COLO829 (cell line): ENCODE measurements around the gene COIL.
"Not testable (repeated sequence)": the region's sequence is repeated elsewhere in the genome, so short reads cannot be mapped to it uniquely, and the experiment has no call there.

Source experiments
- DNase-seq: peaks from one replicate; pipeline ENCODE4 v3.0.0; 2012; ENCODE audit warnings: low spot score

COIL gene, protein sequence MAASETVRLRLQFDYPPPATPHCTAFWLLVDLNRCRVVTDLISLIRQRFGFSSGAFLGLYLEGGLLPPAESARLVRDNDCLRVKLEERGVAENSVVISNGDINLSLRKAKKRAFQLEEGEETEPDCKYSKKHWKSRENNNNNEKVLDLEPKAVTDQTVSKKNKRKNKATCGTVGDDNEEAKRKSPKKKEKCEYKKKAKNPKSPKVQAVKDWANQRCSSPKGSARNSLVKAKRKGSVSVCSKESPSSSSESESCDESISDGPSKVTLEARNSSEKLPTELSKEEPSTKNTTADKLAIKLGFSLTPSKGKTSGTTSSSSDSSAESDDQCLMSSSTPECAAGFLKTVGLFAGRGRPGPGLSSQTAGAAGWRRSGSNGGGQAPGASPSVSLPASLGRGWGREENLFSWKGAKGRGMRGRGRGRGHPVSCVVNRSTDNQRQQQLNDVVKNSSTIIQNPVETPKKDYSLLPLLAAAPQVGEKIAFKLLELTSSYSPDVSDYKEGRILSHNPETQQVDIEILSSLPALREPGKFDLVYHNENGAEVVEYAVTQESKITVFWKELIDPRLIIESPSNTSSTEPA

GRCh38 chr17:56960596-56961538 is at the start of gene COIL:
Gene COIL (minus strand): TSS chr17:56961050. CDS start chr17:56961019, 31 bp downstream.
- peak; percentile 89 for DNase-seq

DNA sequence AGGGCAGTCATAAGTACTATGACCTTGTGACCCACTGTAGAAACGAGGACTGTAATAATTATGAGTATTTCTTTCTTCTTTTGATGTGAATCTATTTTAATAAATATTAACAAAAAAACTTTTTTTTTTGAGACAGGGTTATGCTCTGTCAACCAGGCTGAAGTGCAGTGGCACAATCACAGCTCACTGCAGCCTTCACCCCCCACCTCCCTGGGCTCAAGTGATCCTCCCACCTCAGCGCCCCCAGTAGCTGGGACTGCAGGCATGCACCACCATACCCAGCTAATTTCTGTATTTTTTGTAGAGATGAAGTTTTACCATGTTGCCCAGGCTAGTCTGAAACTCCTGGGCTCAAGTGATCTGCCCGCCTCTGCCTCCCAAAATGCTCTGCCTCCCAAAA is 49.6 kb upstream of the COIL start:
- DNase-seq, result no peak

GRCh38 chr17:57009737-57010445 is 49.0 kb upstream of the COIL start:
- DNase-seq, result peak; percentile 60

- DNase-seq, result no peak
These were observed 48.1 kb upstream of the COIL start for GRCh38 chr17:57008958-57009357.

DNA sequence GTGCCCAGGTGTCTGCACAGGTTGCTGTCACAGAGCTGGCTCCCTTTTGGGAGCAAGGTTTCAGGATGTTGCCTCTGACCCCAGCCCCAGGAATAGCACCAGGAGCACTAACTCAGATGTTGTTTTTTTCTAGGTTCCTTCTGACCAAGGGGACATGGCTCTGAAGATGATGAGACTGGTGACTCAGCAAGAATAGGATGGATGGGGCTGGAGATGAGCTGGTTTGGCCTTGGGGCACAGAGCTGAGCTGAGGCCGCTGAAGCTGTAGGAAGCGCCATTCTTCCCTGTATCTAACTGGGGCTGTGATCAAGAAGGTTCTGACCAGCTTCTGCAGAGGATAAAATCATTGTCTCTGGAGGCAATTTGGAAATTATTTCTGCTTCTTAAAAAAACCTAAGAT is 45.2 kb upstream of the COIL start:
- DNase-seq, result no peak

DNA sequence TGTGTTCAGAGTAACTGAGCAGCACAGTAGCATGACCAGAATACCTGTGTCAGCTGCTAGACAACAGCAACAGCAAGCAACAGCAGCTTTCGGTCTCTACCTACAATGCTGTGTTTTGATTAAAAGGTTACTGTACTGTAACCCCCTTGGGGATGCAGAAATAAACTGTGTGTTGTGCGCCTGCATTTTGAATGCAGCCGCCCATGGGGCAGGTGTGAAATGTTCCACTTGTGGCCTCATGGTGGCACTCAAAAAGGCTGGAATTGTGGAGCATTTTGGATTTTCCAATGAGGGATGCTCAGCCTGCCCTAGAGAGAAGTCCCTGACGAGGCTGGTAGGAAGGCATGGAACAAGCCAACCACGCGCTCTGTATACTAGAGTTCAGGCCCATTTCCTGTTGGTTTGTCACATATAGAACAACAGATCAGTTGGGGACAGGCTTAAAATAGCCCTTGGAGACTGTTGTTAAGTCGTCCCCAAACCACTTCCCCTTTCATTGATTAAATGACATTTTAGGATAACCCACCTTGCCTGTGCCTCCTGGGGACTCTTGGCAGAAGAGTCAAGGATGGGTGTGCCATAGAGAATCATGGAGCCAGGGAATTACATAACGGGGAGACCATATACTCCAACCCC is 44.2 kb upstream of the COIL start:
- DNase-seq, result no peak

DNA sequence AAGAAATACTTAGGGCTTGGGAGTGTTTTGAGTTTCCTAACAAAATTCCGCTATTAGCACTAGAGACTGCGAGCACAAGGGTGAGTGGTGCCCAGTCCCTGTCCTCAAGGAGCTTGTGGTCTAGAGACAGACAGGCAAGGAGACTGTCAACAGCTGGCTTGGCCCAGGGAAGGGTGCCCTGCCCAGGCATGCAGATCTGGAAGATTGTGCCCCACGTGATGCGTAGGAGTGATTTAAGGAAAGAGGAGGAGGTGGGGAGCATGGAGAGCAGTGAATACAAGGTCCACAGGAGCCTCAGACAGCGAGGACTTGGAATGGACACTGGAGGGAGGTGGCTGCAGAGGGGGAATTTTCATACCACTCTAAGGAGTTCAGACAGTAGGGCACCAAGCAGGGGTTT is 42.1 kb upstream of the COIL start:
- no peak for DNase-seq

DNA sequence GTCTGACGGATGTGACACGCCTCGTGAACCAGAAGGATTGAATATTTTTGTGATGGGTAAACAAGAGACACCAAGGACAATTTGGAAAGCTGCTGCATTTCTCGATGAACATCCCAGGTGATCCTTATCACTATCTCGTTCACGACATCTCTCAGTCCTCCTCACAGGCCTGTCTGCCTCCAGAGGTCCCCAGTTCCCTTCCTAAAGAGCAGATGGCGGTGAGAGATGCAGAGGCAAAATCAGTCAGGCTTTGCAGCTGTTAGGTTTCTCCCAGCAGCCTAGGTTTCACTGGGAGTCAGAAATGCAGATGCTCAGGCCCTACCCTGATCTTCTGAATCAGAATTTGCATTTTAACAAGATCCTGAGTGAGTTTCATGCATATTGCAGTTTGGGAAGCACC is 40.7 kb upstream of the COIL start:
- DNase-seq, result no peak

DNA sequence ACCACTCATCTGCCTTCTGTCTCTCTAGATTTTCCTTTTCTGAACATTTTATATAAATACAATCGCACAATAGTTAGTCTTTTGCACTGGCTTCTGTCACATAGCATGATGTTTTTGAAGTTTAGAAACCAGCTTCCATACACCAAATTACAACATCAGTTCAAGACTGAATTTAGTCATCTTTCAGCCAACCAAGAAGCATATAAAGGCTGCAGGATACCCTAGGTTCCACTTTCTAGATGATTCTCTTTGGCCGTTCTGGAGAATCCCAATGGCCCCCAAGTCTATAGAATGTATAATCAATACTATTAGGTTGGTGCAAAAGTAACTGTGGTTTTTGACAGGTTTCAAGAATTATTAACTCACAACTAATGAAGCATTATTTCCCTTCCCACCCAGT is 36.5 kb upstream of the COIL start:
- no peak for DNase-seq

DNA sequence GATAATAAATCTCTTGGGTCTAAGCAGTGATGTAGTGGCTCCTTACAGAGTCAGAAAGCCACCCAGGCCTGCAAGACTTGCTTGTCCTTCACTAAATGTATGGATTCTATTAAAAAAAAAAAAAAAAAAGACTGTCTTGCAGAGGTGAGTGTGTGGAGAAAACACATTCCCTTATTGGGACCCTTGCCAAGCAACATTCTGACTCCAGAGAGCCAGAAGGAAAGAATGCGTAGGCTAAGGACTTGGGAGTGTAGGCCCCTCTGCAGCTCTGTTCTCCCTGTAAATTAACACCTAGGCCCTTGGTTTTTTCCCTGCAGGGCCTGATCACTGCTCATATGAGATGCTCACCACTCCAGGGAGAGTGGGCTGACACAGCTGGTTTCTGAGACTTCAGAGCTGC is 34.9 kb upstream of the COIL start:
- DNase-seq, result no peak

- no peak for DNase-seq
These were observed 33.4 kb upstream of the COIL start for GRCh38 chr17:56994009-56994792.

DNA sequence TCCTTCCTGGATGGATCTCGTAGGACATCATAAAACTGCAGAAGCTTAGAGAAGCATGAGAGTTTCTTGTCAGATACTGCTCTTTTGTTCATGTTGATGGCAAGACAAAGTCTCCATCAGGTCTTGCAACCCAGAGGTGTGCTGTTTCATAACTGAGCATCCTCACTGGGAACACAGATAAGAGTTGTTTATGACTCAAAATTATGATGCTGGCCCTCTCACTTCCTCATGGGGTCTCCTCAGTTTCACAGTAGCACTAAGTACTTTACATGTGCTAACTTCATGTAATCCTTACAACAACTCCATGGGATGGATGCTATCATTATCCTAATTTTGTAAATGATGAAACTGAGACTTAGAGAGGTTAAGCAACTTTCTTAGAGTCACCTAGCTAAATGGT is 31.5 kb upstream of the COIL start:
- DNase-seq, result no peak

GRCh38 chr17:56988901-56989572 is 28.2 kb upstream of the COIL start:
- DNase-seq, result no peak

- no peak for DNase-seq
These were observed 26.5 kb upstream of the COIL start for GRCh38 chr17:56987283-56987834.

DNA sequence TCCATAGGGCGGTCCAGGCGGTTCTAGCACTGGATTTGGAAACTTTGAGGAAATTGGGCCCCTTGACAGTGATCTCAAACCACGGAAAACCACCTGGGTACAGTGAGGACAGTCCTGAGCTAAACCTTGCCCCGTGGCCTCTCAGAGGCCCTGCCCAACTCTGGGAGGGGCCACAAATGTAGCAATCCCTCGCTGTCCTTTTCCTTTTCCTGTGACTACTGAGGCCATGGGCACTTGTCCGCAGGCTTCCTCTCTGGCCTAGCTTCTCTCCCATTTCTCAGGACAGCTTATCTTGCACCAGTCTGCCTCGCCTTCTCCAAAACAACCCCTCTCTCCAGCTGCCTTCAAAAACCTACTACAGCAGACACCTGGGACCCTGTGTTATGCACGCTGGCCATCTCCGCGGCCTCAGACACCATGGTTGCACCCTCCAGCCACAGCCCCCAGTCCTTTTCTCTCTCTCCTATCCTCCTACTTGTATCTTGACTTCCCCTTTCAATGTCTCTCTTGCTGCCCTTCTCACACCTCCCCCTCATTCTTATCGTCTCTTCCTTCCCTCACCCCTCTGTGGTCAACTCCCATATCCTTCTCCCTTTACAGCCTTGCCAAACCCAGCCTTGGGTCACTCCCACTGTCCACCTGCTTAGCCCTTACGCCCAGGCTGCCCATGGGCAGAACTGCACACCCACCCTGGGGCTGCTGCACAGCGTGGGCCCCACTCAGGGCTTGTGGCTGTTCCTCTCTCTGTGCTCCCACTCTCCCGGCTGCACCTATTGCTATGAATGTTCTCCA is 24.7 kb upstream of the COIL start:
- no peak for DNase-seq

GRCh38 chr17:56983366-56983765 is 22.5 kb upstream of the COIL start:
- no peak for DNase-seq

- no peak for DNase-seq
These were observed 21.5 kb upstream of the COIL start for GRCh38 chr17:56982312-56982711.

GRCh38 chr17:56980526-56980925 is 19.7 kb upstream of the COIL start:
- DNase-seq, result not testable (repeated sequence)

DNA sequence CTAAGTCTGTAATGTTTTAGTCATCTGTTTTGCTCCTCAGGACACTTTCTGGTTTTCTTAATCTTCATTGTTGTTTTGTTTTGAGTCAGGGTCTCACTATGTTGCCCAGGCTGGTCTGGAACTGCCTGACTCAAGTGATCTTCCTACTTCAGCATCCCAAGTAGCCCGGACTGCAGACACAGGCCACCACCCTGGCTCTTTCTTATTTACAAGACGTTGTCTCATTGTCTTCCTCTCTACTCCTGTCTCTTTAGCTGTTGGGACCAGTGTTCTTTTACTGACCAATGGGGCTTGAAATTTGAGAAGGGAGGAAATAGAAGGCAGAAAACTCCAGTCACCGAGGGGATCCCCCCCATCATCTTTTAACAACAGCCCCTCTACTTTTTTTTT is 18.2 kb upstream of the COIL start:
- no peak for DNase-seq
